Cardiac atrium fibroblast (primary cell): Measurements from ENCODE around the gene TP53I3. TPM values are rescaled to one million over a fixed set of nuclear protein-coding genes. Genes with fewer than 3 reads are reported as not detected.

ENCODE experiments used
- total RNA-seq: library from RNA; depleted of rRNA; stranded (reverse); fragments of >200 nt; gene quantifications from 2 replicates; pipeline ENCODE4 v1.2.3, GENCODE V29; 2015

TP53I3 gene, protein sequence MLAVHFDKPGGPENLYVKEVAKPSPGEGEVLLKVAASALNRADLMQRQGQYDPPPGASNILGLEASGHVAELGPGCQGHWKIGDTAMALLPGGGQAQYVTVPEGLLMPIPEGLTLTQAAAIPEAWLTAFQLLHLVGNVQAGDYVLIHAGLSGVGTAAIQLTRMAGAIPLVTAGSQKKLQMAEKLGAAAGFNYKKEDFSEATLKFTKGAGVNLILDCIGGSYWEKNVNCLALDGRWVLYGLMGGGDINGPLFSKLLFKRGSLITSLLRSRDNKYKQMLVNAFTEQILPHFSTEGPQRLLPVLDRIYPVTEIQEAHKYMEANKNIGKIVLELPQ
- 39.7 and 55.1 TPM in 2 replicates for total RNA-seq

GRCh38 chr2:24084386-24085199 is at the start of gene TP53I3:
Gene TP53I3, minus strand, starts transcription at chr2:24084834. Its CDS starts 508 bp downstream, at chr2:24084326.

DNA sequence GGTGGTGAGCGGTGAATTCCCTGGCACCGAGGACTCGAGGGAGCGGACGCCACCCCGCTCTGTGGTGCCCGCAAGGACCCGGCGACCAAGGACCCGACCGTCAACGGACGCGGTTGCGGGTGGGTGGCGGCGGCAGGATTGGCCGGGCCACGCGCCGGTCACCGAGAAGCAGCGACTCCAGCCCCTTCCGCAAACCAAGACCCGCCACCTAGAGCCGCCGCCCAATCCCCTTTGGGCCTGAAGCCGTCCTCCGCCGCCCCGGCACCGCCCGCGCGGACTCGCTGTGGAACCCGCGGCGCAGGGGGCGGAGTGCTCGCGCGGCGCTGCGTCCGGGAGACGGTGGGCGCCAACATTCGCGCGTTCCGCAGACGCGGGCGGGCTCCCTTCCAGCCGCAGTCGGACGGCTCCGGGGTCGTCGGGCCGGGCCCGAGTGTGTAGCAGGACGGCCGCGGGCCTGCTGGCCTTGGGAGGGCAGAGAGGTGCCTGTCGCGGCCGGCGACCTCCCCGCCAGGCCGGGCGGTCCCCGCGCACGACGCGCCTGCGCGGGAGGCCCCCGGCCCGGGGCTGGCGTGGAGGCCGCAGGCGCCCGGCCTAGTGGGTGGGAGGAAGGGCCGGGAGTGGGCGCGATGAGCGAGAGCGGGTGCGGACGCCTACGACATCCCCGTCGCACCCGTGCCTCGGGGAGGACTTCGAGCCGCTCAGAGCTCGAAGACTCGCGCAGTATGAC is 38.7 kb upstream of the TP53I3 start, which contains the start of the genes FAM228B and PFN4:
Gene FAM228B, plus strand, starts transcription at position 275 of the 727 bp plus-strand sequence. CDS start 893 bp downstream, outside the sequence.
Gene PFN4, minus strand, starts transcription at position 140 of the 727 bp plus-strand sequence. CDS start 799 bp downstream, outside the sequence.

GRCh38 chr2:24075915-24076848 is 8.5 kb downstream of the TP53I3 start, which contains the start of gene SF3B6:
Gene SF3B6, minus strand, starts transcription at chr2:24076326. Its CDS starts 97 bp downstream, at chr2:24076229.

DNA sequence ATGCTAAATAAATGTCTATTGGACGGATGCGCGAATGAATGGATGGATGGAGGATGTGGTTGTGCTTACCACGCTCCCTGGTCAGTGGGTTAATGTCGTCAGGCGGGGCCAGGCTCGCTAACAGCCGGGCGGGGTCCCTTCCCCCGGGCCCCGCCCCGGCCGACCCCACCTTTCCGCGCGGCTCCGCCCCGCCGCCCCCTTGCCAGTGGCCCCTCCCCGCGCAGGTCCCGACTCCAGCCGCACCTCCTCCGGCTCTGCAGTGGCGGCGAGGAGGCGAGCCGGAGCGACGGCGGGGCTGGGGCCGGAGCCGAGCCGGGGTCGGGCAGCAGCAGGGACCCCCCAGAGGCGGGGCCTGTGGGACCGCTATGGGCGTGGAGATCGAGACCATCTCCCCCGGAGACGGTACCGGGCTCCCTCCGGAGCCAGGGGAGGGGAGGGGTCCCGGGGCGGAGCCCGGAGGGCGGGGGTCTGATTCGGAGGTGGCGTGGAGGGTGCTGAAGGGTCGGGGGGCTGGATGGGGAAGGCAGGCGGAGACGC is 35.1 kb downstream of the TP53I3 start, which contains the start of gene FKBP1B:
Gene FKBP1B, plus strand, starts transcription at position 257 of the 537 bp plus-strand sequence. Its CDS starts 109 bp downstream, at position 366.

GRCh38 chr2:24046930-24047702 is 37.5 kb downstream of the TP53I3 start, which contains the start of gene WDCP:
Gene WDCP, minus strand, starts transcription at chr2:24047391. Its CDS starts 7,897 bp downstream, at chr2:24039494.

Other genes starting within 250 kb of the TP53I3 start
- 3.2 and 5.3 TPM in 2 replicates for gene ATAD2B, start 157.7 kb downstream of the TP53I3 start, total RNA-seq
- gene UBXN2A, start 144.4 kb downstream of the TP53I3 start, total RNA-seq: 10.1 and 11.5 TPM in 2 replicates
- gene MFSD2B, start 74.7 kb downstream of the TP53I3 start, total RNA-seq: 0.32 TPM in 1 of 2 replicates, not detected in the other
- gene WDCP, start 37.4 kb downstream of the TP53I3 start, total RNA-seq: 6.1 and 9.6 TPM in 2 replicates
- 19.3 and 21.5 TPM in 2 replicates for gene FKBP1B, start 35.1 kb downstream of the TP53I3 start, total RNA-seq
- gene SF3B6, start 8.5 kb downstream of the TP53I3 start, total RNA-seq: 121 and 136 TPM in 2 replicates
- gene PFN4, start 38.5 kb upstream of the TP53I3 start, total RNA-seq: not detected in 2 replicates
- 1.3 and 2.3 TPM in 2 replicates for gene FAM228B, start 38.6 kb upstream of the TP53I3 start, total RNA-seq
- 1.1 TPM in 1 of 2 replicates, not detected in the other for gene FAM228A, start 90.2 kb upstream of the TP53I3 start, total RNA-seq